GM18519 (cell line): Measurements from ENCODE around the gene NKAP.
"Not testable (repeated sequence)": the region's sequence is repeated elsewhere in the genome, so short reads cannot be mapped to it uniquely, and the experiment has no call there.

Source experiments
- ATAC-seq: cut with Tn5 transposase; IDR thresholded peaks from one replicate; pipeline ENCODE4 v1.9.1; 2021; ENCODE audit warnings: mild to moderate bottlenecking, moderate library complexity; ENCODE audit not compliant: unreplicated experiment, low FRiP score

Gene NKAP

DNA sequence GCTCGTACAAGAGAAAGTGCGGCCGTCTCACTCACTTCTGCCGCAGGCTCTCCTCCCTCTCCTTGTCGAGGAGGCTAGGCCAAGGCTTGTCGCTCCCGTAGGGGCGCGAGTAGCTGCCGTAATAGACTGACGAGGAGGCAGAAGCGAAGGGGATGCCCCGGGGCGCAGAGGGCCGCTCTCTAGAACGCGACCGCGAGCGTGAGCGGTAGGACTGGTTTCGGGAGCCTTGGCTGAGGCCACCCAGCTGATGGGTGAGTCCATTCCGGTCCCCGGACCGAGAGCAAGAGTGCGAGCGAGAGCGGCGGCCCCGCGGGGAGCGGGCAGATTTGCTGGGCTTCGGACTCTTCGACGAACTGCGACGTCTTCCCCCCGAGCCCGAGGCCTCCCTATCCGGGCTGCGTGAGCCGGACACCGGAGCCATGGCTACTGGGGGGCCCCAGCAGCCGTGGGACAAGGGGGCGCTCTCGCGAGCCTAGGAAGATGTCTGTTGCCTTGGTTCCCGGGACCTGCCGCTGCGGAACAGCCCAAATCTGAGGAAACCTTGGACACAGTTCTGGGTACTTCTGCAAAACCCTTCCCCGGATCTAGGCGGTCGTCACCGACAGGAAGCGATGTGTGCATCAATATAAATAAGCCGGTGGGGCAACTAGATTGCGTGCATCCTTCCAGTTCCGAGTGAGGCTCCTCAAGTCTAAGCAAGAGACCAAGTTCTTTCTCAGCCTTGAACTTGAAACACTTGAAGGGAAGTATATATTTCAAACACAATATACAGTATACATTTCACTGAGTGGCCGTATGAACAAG is at the start of gene NKAP:
TSS of gene NKAP (minus strand) at position 567 of the 804 bp plus-strand sequence. CDS start at position 421, 146 bp downstream.
- ATAC-seq: peak; percentile 73

DNA sequence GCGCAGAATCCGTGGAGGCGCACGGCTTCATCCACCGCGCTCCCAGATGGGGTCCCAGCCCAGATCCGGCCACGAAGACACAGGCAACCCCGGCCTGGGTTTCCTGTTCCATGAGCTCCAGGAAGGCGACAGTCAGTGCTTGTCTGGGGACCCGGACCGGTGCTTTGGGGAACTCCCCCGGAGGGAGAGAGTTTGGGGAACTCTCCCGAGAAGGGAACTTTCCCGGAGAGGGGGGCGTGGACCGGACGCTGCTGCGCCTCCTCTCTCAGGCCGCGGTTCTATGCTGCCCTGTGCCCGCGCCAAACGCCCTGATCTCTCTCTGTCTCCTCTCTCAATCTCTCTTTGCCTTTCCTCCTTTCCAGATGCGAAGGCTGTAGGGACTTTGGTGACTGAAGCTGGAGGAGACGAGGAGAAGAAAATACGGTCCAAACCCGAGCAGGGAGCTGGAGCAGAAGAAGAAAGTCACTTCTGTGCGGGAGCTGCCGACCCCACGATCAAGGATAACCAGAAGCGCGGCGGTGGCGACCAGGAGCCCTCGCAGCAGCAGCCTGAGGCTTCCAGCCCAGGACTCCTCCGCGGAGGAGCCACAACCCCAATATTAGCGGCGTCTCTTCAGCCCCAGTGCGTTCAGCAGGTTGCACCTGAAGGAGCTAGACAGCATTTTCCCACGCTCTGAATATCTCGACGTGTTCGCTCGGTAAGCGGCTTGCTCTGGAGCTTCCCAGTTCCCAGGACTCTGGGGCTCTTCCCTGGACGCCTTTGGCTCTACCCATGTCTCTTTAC is 47.6 kb upstream of the NKAP start:
- no peak for ATAC-seq

GRCh38 chrX:119990556-119991004 is 47.0 kb upstream of the NKAP start:
- no peak for ATAC-seq

GRCh38 chrX:119989905-119990555 is 46.5 kb upstream of the NKAP start:
- ATAC-seq: no peak

DNA sequence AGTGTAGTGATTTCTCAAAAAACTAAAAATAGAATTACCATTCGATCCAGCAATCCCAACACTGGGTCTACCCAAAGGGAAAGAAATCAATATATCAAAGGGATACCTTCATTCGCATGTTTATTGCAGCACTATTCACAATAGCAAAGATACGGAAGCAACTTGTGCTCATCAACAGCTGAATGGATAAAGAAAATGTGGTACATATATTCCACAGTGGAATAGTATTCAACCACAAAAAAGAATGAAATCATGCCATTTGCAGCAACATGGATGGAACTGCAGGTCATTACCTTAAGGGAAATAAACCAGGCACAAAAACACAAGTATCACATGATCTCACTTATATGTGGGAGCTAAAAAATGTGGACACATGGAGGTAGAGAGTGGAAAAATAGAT is 42.7 kb upstream of the NKAP start:
- no peak for ATAC-seq

- ATAC-seq: no peak
Measured at GRCh38 chrX:119984652-119985051, 41.1 kb upstream of the NKAP start.

DNA sequence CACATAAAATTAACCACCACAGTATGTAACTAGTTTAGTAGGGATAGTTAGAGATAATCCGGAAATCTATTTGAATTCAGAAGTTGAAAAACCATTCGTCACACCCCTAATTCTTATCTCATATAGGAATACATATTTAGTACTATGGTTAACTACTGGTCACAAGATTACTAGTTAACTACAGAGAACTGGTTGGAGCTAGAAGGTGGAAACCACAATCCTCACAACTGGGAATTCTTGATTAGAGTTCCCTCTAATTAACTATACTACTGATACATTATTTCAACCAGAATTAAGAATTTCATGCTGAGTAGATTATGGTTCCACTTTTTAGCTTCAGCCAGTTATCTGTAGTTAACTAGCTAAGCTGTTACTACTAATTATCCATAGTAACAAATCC is 39.9 kb upstream of the NKAP start:
- ATAC-seq: no peak

- ATAC-seq: no peak
Measured at GRCh38 chrX:119982145-119982544, 38.6 kb upstream of the NKAP start.

- ATAC-seq: no peak
Measured at GRCh38 chrX:119981286-119982070, 37.9 kb upstream of the NKAP start.

GRCh38 chrX:119977172-119977571 is 33.6 kb upstream of the NKAP start:
- ATAC-seq: not testable (repeated sequence)

GRCh38 chrX:119971184-119971583 is 27.6 kb upstream of the NKAP start:
- ATAC-seq: no peak

DNA sequence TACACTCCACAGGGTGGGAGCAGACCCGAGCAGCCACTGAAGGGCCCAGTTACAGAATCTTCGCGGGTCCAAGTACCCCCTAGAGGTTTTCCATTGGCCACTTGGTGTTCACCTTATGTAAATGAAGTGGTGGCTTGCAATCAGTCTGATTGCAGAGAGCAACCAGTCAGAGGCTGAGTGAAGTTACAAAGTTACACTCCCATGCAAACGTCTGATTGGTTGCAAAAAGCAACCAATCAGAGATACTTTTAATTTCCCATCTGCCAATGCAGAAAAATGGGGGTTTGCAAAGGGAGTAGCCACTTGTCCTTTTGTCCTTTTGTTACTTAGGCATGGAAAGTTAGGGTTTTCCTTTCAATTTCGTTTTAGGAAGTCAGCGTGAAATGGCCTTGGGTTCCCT is 27.0 kb upstream of the NKAP start:
- ATAC-seq: no peak

GRCh38 chrX:119966837-119967236 is 23.3 kb upstream of the NKAP start:
- not testable (repeated sequence) for ATAC-seq

DNA sequence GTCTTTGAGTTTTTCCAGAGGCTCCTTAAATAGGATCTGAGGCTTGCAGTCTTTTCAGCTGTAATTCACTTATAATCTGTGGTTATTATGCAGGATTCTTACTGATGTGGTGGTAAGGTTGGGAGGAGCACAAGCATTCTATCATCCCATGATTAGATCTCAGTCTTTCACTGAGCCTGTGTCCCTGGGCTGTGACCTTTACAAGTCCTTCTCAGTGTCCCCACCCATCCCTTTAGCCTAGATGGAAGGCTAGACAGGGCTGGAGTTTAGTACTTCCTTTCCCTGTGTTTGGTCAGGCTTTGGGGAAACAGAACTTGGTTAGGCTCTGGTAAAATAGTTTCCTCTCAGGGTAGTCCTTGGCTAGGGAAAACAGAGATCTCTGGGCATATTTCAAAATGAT is 17.1 kb upstream of the NKAP start:
- no peak for ATAC-seq

DNA sequence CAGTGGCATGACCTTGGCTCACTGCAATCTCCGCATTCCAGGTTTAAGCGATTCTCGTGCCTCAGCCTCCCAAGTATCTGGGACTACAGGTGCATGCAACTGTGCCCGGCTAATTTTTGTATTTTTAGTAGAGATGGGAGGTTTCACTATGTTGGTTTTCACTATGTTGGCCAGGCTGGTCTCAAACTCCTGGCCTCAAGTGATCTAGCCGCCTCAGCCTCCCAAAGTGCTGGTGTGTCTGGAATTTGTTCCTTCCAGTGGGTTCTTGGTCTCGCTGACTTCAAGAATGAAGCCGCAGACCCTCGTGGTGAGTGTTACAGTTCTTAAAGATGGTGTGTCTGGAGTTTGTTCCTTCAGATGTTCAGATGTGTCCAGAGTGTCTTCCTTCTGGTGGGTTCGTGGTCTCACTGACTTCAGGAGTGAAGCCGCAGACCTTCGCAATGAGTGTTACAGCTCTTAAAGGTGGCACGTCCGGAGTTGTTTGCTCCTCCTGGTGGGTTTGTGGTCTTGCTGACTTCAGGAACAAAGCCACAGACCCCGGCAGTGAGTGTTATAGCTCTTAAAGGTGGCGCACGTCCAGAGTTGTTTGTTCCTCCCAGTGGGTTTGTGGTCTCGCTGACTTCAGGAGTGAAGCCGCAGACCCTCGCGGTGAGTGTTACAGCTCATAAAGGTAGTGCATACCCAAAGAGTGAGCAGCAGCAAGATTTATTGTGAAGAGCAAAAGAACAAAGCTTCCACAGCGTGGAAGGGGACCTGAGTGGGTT is 12.4 kb upstream of the NKAP start:
- not testable (repeated sequence) for ATAC-seq

DNA sequence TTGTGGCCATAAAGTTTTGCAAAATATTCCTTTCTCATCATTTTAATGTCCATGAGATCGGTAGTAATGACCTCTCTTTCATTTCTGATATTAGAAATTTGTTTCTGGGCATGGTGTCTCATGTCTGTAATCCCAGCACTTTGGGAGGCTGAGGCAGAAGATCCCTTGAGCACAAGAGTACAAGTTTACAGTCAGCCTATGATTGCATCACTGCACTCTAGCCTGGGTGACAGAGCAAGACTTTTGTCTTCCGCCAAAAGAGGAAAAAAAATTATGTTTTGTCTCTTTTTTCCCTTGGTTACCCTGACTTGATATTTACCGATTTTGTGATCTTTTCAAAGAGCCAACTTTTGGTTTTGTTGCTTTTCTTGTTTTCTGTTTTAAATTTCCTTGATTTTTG is 10.8 kb upstream of the NKAP start:
- ATAC-seq: no peak

GRCh38 chrX:119948381-119948780 is 4.8 kb upstream of the NKAP start:
- no peak for ATAC-seq

DNA sequence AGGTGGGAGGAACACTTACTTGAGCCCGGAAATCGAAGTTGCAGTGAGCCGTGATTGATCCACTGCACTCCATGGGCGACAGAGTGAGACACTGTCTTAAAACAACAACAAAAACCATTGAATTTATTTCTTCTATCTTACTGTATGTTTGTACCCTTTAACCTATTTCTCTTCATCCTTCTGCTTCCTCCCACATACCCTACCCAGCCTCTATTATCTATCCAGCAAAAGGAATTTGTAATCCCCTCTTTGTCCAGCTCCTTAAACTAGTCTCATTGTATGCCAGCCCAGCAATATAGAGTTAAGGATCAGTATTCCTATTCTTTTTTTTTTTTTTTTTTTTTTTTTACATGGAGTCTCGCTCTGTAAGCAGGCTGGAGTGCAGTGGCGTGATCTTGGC is 1.9 kb upstream of the NKAP start:
- no peak for ATAC-seq

- no peak for ATAC-seq
Measured at GRCh38 chrX:119942831-119943184, 743 bp downstream of the NKAP start.
